NOMO-1 treated with DMSO at 0.1 percent for 48 hours (cell line): Measurements from ENCODE around the gene ZDHHC15.
"Not testable (repeated sequence)": the region's sequence is repeated elsewhere in the genome, so short reads cannot be mapped to it uniquely, and the experiment has no call there.

ENCODE experiments used
- DNase-seq: peaks from one replicate; lab custom pipeline; 2025; ENCODE audit not compliant: unreplicated experiment; lab: John Stamatoyannopoulos, UW

Gene ZDHHC15, protein sequence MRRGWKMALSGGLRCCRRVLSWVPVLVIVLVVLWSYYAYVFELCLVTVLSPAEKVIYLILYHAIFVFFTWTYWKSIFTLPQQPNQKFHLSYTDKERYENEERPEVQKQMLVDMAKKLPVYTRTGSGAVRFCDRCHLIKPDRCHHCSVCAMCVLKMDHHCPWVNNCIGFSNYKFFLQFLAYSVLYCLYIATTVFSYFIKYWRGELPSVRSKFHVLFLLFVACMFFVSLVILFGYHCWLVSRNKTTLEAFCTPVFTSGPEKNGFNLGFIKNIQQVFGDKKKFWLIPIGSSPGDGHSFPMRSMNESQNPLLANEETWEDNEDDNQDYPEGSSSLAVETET

DNA sequence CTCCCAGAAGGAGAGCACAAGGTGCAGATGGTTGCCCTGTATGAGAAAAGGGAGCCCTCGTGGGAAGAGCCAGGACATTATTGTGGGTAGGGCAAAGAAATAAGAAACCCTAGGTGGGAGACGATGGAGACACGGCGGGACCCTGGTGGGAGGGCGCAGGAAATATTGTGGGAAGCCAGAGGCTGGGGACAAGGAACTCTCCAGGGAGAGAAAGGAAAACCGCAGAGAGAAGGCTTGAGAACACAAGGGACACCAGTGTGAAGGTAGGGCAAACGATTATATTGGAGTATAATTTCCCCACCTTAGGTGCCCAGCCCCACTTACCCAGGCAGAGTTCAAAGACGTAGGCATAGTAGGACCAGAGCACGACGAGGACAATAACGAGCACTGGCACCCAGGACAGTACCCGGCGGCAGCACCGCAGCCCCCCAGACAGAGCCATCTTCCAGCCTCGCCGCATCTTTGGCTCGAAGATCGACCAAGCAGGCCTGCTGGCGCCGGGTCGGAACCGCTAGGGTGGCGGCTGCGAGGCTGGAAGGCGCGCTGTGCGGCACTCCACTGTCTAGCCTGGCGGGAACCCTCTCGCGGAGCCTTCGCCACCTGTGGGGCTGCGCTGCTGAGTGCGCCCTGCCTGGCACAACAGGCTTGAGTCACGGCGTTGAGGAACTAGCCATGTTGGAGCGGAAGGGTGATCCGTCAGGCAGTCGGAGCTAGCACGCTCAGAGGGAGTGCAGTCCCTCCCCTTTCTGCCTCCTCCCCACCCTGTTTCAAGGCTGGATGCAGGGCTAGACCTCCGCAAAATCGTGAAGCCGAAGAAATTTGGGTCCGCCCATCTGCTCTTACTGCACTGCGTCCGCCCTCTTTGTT lies at the start of gene ZDHHC15:
Gene ZDHHC15 (minus strand): TSS at position 473 of the 867 bp plus-strand sequence. CDS start 13 bp downstream, at position 460.
- DNase-seq, result no peak

DNA sequence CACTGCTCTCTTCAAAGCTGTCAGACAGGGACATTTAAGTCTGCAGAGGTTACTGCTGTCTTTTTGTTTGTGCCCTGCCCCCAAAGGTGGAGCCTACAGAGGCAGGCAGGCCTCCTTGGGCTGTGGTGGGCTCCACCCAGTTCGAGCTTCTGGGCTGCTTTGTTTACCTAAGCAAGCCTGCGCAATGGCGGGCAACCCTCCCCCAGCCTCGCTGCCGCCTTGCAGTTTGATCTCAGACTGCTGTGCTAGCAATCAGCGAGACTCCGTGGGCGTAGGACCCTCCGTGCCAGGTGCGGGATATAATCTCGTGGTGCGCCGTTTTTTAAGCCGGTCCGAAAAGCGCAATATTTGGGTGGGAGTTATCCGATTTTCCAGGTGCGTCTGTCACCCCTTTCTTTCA lies 37.7 kb upstream of the ZDHHC15 start:
- DNase-seq, result not testable (repeated sequence)

DNA sequence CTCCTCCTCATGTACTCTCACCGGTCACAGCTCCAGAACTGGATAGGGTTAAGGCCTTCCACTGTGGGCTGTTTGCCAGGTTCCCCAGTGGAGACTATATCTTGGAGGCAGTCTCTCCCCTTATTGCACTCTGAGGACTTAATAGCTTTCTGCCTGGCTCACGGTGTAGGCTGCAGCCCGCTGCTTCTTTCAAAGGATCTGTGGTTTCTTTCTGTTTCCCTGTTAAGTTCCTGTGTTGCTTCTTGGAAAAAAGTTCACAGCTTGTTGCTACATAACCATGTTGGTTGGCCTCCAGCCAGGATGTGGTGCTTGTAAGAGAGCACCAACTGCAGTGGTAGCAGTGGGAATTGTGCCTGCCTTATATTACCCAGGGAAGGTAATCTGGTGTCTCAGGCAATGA lies 24.9 kb upstream of the ZDHHC15 start:
- no peak for DNase-seq

DNA sequence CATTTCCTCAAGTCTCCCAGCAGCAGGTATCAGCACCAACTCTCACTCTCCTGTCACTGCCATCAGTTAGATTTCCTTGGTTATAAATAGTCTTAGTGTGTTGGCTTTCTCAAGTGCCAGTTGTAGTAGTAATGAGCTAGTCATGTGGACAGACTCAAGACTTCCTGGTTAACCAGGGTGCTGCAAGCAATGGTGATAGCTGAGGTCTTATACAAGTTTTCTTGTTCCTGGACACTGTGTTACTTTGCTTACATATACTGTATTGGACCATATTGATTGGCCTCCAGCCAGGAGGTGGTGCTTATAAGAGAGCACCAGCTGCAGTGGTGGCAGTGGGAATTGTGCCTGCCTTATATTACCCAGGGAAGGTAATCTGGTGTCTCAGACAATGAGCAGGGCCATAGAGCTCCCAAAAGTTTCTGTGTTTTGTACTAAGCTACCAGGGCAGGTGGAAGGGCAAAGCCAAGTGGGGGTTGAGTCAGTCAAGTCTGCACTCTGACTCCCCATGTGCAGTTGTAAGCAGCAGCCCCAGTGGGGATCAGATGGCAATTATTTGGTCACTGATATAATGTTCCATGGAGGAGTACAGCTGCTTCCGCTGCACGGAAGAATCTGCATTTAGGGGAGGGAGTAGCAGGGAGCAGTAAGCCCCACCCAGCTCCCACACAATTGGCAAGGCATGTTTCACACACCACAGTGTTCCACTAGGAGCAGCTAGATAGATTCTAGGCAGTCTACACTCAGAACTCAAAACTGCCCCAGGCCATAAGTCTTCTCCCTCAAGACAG lies 24.1 kb upstream of the ZDHHC15 start:
- DNase-seq, result no peak

DNA sequence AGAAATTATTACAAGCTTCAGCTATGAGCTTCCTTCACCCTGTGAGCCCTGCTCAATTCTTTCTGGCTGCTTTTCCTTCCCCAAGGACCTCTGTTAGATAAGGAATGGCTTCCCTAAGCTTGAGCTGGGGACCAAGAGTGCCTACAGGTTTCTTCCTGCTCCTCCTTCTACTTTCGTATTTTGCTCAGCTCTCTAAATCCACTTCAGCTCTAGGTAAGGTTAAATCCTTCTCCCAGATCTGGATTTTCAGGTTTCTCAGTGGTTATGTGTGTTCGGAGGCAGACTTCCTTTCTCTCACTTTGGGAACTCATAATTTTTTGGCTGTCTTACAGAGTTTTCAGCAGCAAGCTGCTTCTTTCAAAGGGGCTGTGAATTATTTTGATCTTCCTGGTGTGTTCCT lies 21.9 kb upstream of the ZDHHC15 start:
- DNase-seq, result no peak

DNA sequence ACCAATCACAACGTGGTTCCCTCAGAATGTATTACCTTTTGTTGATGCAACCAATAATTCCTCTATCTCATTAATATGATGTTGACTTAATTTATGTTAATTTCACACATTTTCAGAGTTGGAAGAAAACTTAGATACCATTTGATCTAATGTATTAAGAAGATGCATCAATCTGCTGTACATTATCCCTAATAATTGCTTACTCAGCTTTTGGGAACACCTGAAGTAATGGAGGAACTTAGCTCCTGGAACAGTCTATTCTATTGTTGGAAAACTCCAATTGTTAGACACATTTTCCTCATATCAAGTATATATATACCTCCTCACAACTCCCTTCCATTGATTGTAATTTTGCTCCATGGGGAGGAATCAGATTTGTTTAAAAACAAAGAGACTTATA lies 38.9 kb downstream of the ZDHHC15 start:
- no peak for DNase-seq

DNA sequence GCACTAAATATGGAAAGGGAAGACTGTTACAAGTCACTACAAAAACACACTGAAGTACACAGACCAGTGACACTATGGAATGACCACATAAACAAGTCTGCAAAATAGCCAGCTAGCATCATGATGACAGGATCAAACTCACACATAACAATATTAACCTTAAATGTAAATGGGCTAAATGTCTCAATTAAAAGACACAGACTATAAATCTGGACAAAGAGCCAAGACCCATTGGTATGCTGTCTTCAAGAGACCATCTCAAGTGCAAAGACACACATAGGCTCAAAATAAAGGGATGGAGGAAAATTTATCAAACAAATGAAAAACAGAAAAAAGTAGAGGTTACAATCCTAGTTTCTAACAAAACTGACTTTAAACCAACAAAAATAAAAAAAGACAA lies 61.1 kb downstream of the ZDHHC15 start:
- not testable (repeated sequence) for DNase-seq

DNA sequence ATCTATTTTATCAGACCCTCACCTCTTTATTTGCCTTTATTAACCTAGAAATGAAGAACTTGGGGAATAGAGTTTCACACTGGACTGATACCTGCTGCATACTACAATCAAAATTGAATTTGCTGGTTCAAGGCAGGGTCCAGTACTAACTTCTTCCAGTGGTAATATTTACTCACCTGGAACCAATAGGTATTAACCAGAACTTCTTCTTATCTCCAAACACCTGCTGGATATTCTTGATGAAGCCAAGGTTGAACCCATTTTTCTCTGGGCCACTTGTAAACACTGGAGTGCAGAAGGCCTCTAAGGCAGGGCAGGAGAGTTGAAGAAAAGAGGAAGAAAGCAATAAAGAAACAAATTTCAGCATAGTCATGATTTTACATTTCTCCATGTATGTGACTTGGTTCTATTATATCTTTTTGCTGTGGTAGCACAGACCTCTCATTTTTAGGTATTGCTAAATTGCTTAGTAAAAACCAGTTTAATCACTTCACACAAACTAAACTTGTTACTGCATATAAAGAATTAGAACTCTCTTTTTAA lies 101.1 kb downstream of the ZDHHC15 start:
- peak; percentile 63 for DNase-seq

DNA sequence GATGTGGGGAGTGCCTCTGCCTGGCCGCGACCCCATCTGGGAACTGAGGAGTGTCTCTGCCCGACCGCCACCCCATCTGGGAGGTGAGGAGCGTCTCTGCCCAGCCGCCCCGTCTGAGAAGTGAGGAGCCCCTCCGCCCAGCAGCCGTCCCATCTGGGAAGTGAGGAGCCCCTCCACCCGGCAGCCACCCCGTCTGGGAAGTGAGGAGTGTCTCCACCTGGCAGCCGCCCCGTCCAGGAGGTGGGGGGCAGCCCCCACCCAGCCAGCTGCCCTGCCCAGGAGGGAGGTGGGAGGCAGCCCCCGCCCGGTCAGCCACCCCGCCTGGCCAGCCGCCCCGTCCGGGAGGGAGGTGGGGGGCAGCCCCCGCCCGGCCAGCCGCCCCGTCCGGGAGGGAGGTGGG lies 115.7 kb downstream of the ZDHHC15 start:
- DNase-seq, result not testable (repeated sequence)

DNA sequence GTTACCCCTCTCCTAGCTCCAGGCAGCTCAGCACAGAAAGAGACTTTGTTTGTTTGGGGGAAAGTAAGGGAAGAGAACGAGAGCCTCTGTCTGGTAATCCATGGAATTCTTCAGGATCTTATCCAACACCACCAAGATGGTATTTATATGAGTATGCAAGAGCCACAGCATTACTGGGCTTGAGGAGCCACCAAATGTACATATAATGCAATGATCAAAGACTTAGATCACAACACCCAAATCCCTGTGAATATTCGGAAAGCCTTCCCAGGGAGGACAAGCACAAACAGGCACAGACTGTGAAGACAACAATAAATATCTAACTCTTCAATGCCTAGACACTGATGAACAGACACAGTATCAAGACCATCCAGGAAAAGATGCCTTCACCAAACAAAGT lies 132.4 kb downstream of the ZDHHC15 start:
- DNase-seq, result no peak

DNA sequence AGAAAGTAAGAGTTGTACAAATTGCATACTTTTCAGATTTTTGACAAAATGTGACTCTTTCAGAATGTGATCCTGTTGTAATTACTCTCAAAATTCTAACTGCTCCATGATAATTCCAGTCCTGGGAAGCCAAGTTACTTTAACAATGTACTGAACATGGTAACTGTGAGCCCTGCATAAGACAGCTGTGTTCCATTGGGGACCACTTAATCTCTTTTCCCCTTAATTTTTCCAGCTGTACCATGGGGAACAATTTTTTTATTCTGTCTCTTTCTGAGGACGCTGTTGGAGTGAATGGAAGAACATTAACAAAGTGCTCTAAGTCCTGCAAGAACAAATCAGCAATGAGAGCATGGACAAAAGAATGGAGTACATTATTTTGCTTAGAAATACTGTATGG lies 153.1 kb downstream of the ZDHHC15 start:
- no peak for DNase-seq

DNA sequence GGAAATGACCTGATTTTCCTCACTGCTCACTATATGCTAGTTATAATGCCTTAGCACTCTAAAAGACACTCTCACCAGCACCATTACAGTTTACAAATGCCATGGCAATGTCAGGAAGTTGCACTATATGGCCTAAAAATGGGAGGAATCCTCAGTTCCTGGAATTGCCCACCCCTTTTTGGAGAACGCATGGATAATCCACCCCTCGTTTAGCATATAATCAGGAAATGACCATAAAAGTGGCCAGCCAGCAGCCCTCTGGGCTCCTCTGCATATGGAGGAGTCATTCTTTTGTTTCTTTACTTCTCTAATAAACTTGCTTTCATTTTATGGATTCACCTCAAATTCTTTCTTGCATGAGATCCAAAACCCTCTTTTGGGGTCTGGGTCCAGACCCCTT lies 156.0 kb downstream of the ZDHHC15 start:
- DNase-seq, result no peak

DNA sequence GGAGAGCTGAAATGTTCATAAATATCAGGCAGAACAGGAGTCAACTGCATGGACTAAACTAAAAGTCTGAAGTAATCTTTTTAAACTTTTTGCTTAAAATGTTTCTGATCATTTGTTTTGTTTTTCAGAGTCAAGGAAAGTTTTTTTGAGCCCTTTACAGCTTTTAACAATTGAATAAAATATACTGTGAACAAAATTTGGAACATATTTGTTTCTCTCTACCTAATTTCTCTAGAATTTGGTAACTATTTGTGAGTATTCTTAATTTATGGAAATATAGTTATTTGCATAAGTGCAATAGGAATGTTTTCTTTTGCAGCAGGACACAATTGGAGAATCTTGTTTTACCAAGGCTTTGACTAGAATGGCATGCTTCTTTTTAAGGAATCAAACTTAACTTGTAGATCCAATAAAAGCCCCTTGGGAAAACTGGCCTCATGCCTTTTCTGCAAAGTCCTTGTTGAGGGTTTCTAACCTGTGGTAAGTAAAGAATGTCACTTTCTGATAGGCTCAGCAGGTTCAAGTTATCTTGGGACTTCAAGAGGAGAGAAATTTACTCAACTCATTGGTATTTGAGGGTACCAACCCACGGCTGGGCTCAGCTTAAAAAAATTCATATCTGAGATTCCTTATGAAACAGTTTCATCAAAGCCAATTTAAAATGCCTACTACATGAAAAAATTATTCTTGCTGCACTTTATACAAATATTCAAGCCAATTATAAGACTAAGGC lies 157.4 kb downstream of the ZDHHC15 start:
- DNase-seq, result no peak

DNA sequence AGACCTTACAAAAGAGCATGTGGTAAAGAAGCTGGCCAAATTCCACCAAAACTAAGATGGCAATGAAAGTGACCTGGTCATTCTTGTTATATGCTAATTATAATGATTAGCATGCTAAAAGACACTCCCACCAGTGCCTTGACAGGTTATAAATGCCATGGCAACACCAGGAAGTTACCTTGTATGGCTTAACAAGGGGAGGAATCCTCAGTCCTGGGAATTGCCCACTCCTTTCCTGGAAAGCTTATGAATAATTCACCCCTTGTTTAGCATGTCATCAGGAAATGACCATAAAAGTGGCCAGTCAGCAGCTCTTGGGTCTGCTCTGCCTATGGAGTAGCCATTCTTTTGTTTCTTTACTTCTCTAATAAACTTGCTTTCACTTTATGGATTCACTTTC lies 161.0 kb downstream of the ZDHHC15 start:
- no peak for DNase-seq

DNA sequence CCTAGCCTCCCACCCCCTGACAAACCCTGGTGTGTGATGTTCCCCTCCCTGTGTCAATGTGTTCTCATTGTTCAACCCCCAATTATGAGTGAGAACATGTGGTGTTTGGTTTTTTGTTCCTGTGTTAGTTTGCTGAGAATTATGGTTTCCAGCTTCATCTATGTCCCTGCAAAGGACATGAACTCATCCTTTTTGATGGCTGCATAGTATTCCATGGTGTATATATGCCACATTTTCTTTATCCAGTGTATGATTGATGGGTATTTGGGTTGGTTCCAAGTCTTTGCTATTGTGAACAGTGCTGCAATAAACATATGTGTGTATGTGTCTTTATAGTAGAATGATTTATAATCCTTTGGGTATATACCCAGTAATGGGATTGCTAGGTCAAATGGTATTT lies 174.2 kb downstream of the ZDHHC15 start:
- not testable (repeated sequence) for DNase-seq

DNA sequence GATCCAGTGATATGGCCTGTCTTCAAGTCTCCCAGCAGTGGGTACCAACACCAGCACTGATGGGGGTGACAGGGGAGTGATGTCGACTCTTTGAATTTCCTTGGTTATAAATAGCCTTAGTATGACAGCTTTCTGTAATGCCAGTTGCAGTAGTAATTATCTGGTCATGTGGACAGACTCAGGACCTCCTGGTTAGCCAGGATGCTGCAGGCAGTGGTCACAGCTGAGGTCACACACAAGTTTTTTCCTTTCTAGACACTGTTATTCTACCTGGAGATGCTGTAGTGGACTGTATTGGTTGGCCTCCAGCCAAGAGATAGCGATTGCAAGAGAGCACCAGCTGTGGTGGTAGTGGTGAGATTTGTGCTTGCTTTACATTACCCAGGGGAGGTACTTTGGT lies 185.3 kb downstream of the ZDHHC15 start:
- no peak for DNase-seq

DNA sequence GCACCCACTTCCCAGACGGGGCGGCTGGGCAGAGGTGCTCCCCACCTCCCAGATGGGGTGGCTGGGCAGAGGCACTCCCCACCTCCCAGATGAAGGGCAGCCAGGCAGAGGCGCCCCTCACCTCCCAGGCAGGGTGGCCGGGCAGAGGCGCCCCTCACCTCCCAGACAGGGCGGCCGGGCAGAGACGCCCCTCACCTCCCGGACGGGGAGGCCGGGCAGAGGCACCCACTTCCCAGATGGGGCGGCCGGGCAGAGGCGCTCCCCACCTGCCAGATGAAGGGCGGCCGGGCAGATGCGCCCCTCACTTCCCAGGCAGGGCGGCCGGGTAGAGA lies 187.7 kb downstream of the ZDHHC15 start:
- DNase-seq, result no peak

DNA sequence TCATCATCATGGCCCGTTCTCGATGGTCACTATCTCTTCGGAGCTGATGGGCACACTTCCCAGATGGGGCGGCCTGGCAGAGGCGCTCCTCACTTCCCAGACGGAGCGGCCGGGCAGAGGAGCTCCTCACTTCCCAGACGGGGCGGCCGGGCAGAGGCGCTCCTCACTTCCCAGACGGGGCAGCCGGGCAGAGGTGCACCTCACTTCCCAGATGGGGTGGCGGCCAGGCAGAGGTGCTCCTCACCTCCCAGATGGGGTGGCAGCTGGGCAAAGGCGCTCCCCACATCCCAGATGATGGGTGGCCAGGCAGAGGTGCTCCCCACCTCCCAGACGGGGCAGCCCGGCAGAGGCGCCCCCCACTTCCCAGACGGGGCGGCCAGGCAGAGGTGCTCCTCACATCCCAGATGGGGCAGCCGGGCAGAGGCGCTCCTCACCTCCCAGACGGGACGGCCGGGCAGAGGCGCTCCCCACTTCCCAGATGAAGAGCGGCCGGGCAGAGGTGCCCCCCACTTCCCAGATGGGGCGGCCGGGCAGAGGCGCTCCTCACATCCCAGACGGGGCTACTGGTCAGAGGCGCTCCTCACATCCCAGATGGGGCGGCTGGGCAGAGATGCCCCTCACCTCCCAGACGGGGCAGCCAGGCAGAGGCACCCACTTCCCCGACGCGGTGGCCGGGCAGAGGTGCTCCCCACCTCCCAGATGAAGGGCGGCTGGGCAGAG lies 188.3 kb downstream of the ZDHHC15 start:
- DNase-seq, result not testable (repeated sequence)

DNA sequence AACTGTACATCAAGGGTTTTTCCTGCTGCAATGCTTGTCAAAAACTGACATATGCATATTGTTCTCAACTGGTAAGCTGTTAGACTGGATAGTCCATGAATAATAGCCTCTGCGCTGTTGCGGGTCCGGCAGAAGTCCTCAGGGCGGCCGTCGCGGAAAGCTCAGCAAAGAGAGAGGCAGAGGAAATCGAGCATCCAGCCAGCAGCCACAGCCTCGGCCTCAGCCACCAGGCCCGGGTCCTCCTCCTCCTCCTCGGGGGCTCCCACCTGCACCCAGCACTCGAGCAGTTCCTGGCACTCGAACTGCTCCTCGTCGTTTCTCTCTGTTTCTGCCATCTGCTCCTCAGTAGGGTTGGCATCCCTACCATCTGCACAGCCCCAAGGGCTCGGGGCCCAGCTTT lies 195.2 kb downstream of the ZDHHC15 start:
- no peak for DNase-seq
